Tibial artery (tissue), 4 donors: ENCODE results near the gene UNC13C.

Source experiments
- DNase-seq, 2 donors: peaks; one replicate each; pipeline ENCODE4 v3.0.0-alpha.2; 2019
- H3K27ac ChIP-seq, 2 donors: fragments of 200-600 bp; sonication (generic) in 1 of 2; 1 replicate in 1 of 2; 2 replicates in 1 of 2; pipeline ENCODE4 v1.5.1; 2018 to 2019; ENCODE audit warnings: mild to moderate bottlenecking in 1 of 2
- H3K27me3 ChIP-seq, 2 donors: fragments of 200-600 bp; sonication (generic) in 1 of 2; one replicate each; pipeline versions ENCODE4 v1.5.1 to v1.6.0; 2016 to 2019
- H3K36me3 ChIP-seq, 3 donors: fragments of 200-600 bp; sonication (generic) in 2 of 3; one replicate each; pipeline ENCODE4 v1.5.1; 2016 to 2019; ENCODE audit warnings: mild to moderate bottlenecking in 2 of 3
- H3K4me1 ChIP-seq, 4 donors: fragments of 200-600 bp; sonication (generic) in 2 of 4; 1 replicate in 3 of 4; 2 replicates in 1 of 4; pipeline ENCODE4 v1.5.1; 2016 to 2019
- H3K4me3 ChIP-seq, 2 donors: fragments of 200-600 bp; sonication (generic) in 1 of 2; 1 replicate in 1 of 2; 2 replicates in 1 of 2; pipeline ENCODE4 v1.5.1; 2018 to 2019; ENCODE audit warnings: mild to moderate bottlenecking in 2 of 2
- H3K9me3 ChIP-seq, 3 donors: fragments of 200-600 bp; sonication (generic) in 1 of 3; one replicate each; pipeline ENCODE4 v1.5.1; 2016 to 2019
- intact Hi-C: fragments of 100-400 bp; cut with DNase I; formaldehyde crosslinking; loops from one replicate; pipeline ENCODE4 v1.15.0; 2023; ENCODE audit warnings: low total_unique reads
- TF ChIP-seq, protein P1 (sequence below), 2 experiments: fragments of 200-600 bp in 1 of 2; fragments of 450-650 bp in 1 of 2; IDR thresholded peaks; one replicate each; pipeline ENCODE4 v1.5.1; 2017 to 2019; ENCODE audit warnings: antibody characterized with exemption in 2 of 2, mild to moderate bottlenecking in 1 of 2, moderate library complexity in 1 of 2

The UNC13C gene

DNA sequence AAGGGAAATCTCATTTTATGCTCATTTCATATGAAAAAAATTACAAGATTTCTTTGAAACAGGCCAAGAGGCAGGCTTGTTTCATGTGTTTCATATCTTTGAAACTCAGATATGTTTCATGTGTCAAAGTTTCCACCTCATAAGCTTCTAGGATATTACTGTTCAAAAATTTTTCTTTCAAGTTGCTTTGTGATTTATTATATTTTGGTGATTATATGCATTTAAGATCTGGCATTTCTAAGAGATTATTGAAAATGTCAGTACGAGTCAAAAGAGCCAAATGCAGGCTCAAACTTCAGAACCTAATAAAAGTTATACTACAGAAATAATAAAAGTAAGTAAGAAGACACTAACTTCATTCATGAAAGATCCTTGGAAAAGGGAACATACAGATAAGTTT lies 590.1 kb downstream of the UNC13C start:
- no peak overlapping the region for H3K27ac ChIP-seq
- H3K4me3 ChIP-seq: no peak overlapping the region
- DNase-seq: no peak
- H3K36me3 ChIP-seq: no peaks in the 10 kb centered on the region
- intact Hi-C loops: no loop called here
- TF ChIP-seq, protein P1, sequence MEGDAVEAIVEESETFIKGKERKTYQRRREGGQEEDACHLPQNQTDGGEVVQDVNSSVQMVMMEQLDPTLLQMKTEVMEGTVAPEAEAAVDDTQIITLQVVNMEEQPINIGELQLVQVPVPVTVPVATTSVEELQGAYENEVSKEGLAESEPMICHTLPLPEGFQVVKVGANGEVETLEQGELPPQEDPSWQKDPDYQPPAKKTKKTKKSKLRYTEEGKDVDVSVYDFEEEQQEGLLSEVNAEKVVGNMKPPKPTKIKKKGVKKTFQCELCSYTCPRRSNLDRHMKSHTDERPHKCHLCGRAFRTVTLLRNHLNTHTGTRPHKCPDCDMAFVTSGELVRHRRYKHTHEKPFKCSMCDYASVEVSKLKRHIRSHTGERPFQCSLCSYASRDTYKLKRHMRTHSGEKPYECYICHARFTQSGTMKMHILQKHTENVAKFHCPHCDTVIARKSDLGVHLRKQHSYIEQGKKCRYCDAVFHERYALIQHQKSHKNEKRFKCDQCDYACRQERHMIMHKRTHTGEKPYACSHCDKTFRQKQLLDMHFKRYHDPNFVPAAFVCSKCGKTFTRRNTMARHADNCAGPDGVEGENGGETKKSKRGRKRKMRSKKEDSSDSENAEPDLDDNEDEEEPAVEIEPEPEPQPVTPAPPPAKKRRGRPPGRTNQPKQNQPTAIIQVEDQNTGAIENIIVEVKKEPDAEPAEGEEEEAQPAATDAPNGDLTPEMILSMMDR (IDR thresholded peaks at IDR 0.05): no peak
- no peaks in the 10 kb centered on the region for H3K9me3 ChIP-seq
- H3K4me1 ChIP-seq: peaks cover 0 to 19% (median 2%) of the 10 kb centered on the region in 4 donors
- no peaks in the 10 kb centered on the region for H3K27me3 ChIP-seq

DNA sequence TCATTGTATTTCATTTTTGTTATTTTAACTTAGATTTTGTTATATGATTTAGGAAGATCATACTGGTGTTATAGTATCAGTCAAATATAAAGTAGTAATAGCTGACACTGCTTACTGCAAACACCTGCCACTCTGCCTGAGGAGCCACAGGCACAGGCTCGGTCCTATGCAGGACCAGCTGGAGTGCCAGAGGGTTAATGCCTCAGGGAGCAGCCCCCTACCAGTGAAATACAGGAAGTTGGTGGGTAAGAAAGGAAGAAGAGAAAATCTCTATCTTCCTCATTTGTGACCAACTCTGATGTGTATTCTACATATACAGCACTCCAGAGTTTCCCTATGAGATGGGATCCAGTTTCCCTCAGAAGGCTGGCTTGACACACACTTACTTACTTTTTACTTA lies 593.3 kb downstream of the UNC13C start:
- TF ChIP-seq, protein P1 (IDR thresholded peaks at IDR 0.05): no peak
- no peak for DNase-seq
- no peaks in the 10 kb centered on the region for H3K27me3 ChIP-seq
- intact Hi-C loops: no loop called here
- no peaks in the 10 kb centered on the region for H3K36me3 ChIP-seq
- no peak overlapping the region for H3K27ac ChIP-seq
- peaks cover 0 to 14% (median 2%) of the 10 kb centered on the region in 4 donors for H3K4me1 ChIP-seq
- no peaks in the 10 kb centered on the region for H3K9me3 ChIP-seq
- H3K4me3 ChIP-seq: no peak overlapping the region

DNA sequence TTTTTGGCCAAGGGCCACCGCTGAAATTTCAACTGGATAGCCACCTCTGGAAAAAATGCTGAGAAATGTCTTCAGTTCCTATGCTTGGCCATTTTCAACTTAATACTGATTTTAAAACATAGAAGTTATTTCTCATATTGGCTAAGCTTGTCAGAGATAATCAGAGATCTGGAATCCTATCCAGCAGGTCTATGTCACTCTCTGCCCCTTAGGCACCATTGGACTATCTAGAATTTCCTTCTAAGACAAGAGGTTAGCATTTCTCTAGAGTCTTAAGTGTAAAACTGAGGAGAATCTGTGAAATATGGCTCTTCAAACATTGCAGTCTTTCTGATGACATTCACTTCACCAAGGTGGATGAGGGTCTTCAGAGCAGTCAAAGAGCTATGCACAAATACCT lies 597.3 kb downstream of the UNC13C start:
- no peaks in the 10 kb centered on the region for H3K36me3 ChIP-seq
- H3K4me3 ChIP-seq: no peak overlapping the region
- H3K4me1 ChIP-seq: peaks cover 0 to 4% (median 0%) of the 10 kb centered on the region in 4 donors
- H3K9me3 ChIP-seq: no peaks in the 10 kb centered on the region
- intact Hi-C loops: no loop called here
- H3K27me3 ChIP-seq: no peaks in the 10 kb centered on the region
- no peak for DNase-seq
- TF ChIP-seq, protein P1 (IDR thresholded peaks at IDR 0.05): no peak
- no peak overlapping the region for H3K27ac ChIP-seq

DNA sequence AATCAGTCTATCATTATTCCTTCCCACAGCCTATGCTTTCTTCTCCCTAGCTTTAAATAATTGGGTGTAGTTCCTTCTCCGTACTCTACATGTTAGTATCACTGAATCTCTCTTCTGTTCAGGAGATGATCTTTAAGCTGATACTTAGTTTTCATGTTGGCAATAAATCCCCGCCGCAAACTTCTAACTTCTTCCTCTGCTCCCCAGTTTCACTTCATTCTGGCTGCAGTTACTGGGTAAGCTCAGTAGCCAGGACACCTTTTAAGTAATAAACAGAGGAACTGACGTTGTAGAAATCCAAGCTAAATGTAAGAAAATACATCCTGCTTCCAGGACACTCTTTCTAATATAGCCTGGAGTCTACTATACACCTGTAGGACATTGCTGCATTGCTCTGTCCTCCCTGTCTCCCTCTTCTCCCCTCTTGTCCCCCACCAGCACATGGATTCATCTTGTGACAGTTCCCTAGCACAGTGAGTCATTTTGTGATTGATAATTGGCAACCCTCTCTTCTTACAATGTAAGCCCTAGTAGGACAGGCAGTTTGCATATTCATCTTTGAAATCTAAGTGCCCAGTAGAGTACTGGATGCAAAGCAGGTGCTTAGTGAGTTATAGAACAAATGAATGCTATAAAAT lies 598.2 kb downstream of the UNC13C start:
- no peak overlapping the region for H3K27ac ChIP-seq
- intact Hi-C loops: no loop called here
- no peak for DNase-seq
- no peaks in the 10 kb centered on the region for H3K27me3 ChIP-seq
- H3K4me1 ChIP-seq: peaks cover 0 to 4% (median 0%) of the 10 kb centered on the region in 4 donors
- H3K9me3 ChIP-seq: peaks cover 0 to 7% (median 0%) of the 10 kb centered on the region in 3 donors
- no peak overlapping the region for H3K4me3 ChIP-seq
- H3K36me3 ChIP-seq: no peaks in the 10 kb centered on the region
- TF ChIP-seq, protein P1 (IDR thresholded peaks at IDR 0.05): no peak

DNA sequence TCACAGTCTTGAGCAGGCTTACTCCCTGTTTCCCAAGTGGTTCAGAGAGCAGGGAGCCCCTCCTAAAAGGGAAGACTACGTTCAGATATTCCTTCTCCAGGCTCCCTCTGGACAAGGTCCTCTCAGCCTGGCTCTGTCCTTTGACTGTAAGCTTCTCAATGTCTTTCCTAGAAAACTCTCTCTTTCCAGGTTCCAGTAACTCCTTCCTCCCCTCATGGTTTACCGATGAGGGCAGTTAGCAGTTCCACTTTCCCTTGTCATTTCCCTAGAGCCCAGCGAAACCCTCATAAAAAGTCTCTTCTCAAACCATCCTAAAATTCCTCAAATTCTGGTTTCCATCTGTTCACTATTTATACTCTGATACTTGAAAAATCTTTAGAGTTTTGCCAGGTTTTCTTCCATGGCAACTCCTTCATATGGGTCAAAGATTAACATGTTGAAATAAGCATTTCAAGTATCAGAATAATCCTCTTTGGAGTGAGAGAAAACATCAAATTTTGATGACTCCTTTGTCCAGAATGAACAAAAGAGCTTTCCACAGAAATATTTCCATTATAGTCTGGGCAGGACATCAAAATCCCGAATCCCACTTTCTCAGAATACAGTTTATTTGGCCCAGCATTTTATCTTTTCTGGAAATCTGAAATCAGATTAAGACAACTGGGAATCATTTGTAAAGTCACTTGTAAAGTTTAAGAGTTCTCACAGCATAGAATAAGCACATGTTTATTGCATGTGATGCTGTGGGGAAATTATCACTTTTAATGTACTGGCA lies 599.4 kb downstream of the UNC13C start:
- Histone ChIP-seq H3K27me3 (no peaks in the 10 kb centered on the region), H3K9me3 (peaks cover 0 to 9% (median 0%) of the 10 kb centered on the region in 3 donors), H3K4me3 (no peak overlapping the region), H3K36me3 (no peaks in the 10 kb centered on the region), H3K4me1 (peaks cover 0 to 4% (median 0%) of the 10 kb centered on the region in 4 donors), H3K27ac (no peak overlapping the region)
- DNase-seq: no peak
- intact Hi-C loops: no loop called here
- TF ChIP-seq, protein P1 (IDR thresholded peaks at IDR 0.05): no peak
